Spinal cord (tissue), 10 donors: ENCODE data around the gene DOCK1. TPM values are rescaled to one million over a fixed set of nuclear protein-coding genes. Genes with fewer than 3 reads are reported as not detected.

Source experiments
- DNase-seq, 6 donors: peaks; one replicate each; pipeline versions ENCODE4 v3.0.0 to v3.0.0-alpha.2; 2013 to 2015; ENCODE audit warnings: low spot score in 6 of 6, low read depth in 4 of 6
- H3K27ac ChIP-seq: one replicate; pipeline ENCODE4 v1.5.1; 2013; ENCODE audit warnings: low read depth, low read length, control low read depth
- H3K27me3 ChIP-seq: one replicate; pipeline ENCODE4 v1.6.1; 2013; ENCODE audit warnings: low read length; ENCODE audit not compliant: control insufficient read depth, insufficient read depth
- H3K36me3 ChIP-seq: one replicate; pipeline ENCODE4 v1.6.1; 2013; ENCODE audit warnings: low read length; ENCODE audit not compliant: control insufficient read depth, insufficient read depth
- H3K4me1 ChIP-seq: one replicate; pipeline ENCODE4 v1.6.1; 2013; ENCODE audit warnings: low read length; ENCODE audit not compliant: control insufficient read depth, insufficient read depth
- H3K4me3 ChIP-seq: one replicate; pipeline ENCODE4 v1.5.1; 2013; ENCODE audit warnings: low read depth, low read length, control low read depth
- H3K9me3 ChIP-seq: one replicate; pipeline ENCODE4 v1.6.1; 2013; ENCODE audit warnings: low read length; ENCODE audit not compliant: control insufficient read depth, insufficient read depth
- WGBS: methylation state at CpG from one replicate; pipeline ENCODE4 v1.1.5; 2013; ENCODE audit warnings: missing lambda C conversion rate; ENCODE audit not compliant: insufficient coverage; 5-methylcytosine and 5-hydroxymethylcytosine counted together
- polyA plus RNA-seq, 2 donors: library from polyadenylated mRNA; unstranded; fragments of 120-200 nt; gene quantifications; one replicate each; pipeline ENCODE4 v1.2.1, GENCODE V29; 2013; ENCODE audit not compliant: insufficient read length in 2 of 2
- total RNA-seq, 2 donors: library from RNA; depleted of rRNA in 1 of 2; stranded (reverse); fragments of 120-200 nt in 1 of 2; fragments of >200 nt in 1 of 2; gene quantifications; one replicate each; pipeline versions ENCODE4 v1.2.3 to v1.2.4, GENCODE V29; 2013 to 2014
- donor health status: healthy.

Gene DOCK1
- total and polyA plus RNA-seq, 4 donors, result 31.3 to 74.1 (median 50.3) TPM

- no CpG with 5 or more reads among the region's 6 CpGs for WGBS
- Histone ChIP-seq H3K27me3 (no peaks in the 10 kb centered on the region), H3K4me1 (no peaks in the 10 kb centered on the region), H3K27ac (no peak overlapping the region), H3K36me3 (peaks cover 8% of the 10 kb centered on the region), H3K9me3 (no peaks in the 10 kb centered on the region), H3K4me3 (no peak overlapping the region)
- DNase-seq, result no peak
Observed at GRCh38 chr10:127048630-127049029, 143.4 kb downstream of the DOCK1 start.

- Histone ChIP-seq H3K27me3 (no peaks in the 10 kb centered on the region), H3K4me3 (no peak overlapping the region), H3K4me1 (no peaks in the 10 kb centered on the region), H3K9me3 (no peaks in the 10 kb centered on the region), H3K36me3 (peaks cover 5% of the 10 kb centered on the region), H3K27ac (no peak overlapping the region)
- 91% methylated on average over 6 of the region's 9 CpGs for WGBS
- no peak for DNase-seq
Observed at GRCh38 chr10:127052001-127052400, 146.8 kb downstream of the DOCK1 start.

DNA sequence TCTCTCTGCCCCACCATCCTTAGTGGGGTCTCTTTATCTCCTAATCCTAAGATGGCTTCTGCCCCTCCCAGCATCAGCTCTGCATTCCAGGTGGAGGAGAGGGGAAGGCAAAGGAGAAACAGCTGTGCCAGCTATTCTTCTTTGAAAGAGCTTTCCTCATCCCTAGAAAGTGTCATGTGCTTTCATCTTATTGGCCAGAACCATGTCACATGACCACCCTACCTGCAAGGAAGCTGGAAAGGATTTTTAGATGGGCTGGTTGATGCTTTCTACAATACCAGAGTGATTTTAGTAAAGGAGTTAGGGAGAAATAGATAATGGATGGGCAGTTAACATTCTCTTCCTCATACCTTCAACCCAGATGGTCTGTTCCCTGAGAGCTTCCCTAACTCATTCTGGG lies 150.0 kb downstream of the DOCK1 start:
- no peak overlapping the region for H3K27ac ChIP-seq
- H3K4me3 ChIP-seq, result no peak overlapping the region
- no peaks in the 10 kb centered on the region for H3K27me3 ChIP-seq
- no peaks in the 10 kb centered on the region for H3K4me1 ChIP-seq
- peaks cover 6% of the 10 kb centered on the region for H3K9me3 ChIP-seq
- peaks cover 5% of the 10 kb centered on the region for H3K36me3 ChIP-seq
- no peak for DNase-seq

DNA sequence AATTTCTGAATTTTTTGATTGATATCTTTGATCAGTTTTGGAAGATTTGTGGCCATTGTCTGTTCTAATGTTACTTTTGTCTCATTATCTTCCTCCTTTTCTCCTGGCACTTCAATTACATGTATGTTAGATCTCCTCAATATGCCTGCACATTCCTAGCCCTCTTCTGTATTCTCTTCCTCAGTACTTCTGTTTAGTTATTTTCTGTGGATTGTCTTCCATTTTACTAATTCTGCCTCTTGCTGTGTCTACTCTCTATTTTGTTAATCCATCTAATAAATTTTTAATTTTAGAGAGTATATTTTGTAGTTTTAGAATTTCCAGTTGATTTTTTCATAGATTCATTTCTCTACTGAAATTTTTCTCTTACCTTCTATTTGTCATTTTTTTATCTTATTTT lies 154.1 kb downstream of the DOCK1 start:
- Histone ChIP-seq H3K4me3 (no peak overlapping the region), H3K4me1 (no peaks in the 10 kb centered on the region), H3K27ac (no peak overlapping the region), H3K9me3 (peaks cover 6% of the 10 kb centered on the region), H3K36me3 (peaks cover under 1% of the 10 kb centered on the region), H3K27me3 (no peaks in the 10 kb centered on the region)
- DNase-seq, result no peak

DNA sequence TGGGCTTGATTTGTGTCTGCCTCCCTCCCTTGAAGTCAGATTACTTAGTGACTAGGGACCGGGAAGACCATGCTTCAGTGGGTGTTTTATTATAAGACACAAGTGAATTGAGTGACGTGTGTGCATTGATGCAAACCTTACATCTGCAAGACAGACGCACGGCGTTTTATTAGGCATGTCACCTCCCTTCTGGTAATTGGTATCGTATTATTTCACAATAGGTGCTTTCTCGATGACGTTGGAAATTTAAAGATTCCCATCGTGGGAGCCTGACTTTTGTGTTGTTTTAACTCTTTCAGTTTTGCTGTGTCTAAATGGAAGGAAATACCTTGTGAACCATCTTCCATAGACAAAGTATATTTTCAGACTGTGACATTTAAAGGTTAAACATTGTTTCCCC lies 158.5 kb downstream of the DOCK1 start:
- H3K4me3 ChIP-seq, result no peak overlapping the region
- H3K27ac ChIP-seq, result no peak overlapping the region
- 93% methylated on average over 4 of the region's 9 CpGs for whole genome bisulfite sequencing
- no peaks in the 10 kb centered on the region for H3K27me3 ChIP-seq
- DNase-seq, result no peak
- H3K36me3 ChIP-seq, result peaks cover 15% of the 10 kb centered on the region
- peaks cover 6% of the 10 kb centered on the region for H3K9me3 ChIP-seq
- H3K4me1 ChIP-seq, result no peaks in the 10 kb centered on the region

GRCh38 chr10:127064474-127064873 lies 159.2 kb downstream of the DOCK1 start:
- H3K4me3 ChIP-seq, result no peak overlapping the region
- peaks cover under 1% of the 10 kb centered on the region for H3K9me3 ChIP-seq
- H3K27ac ChIP-seq, result no peak overlapping the region
- H3K36me3 ChIP-seq, result peaks cover 15% of the 10 kb centered on the region
- WGBS, result 91% methylated on average over 12 of the region's 14 CpGs
- DNase-seq, result no peak
- no peaks in the 10 kb centered on the region for H3K27me3 ChIP-seq
- H3K4me1 ChIP-seq, result no peaks in the 10 kb centered on the region

DNA sequence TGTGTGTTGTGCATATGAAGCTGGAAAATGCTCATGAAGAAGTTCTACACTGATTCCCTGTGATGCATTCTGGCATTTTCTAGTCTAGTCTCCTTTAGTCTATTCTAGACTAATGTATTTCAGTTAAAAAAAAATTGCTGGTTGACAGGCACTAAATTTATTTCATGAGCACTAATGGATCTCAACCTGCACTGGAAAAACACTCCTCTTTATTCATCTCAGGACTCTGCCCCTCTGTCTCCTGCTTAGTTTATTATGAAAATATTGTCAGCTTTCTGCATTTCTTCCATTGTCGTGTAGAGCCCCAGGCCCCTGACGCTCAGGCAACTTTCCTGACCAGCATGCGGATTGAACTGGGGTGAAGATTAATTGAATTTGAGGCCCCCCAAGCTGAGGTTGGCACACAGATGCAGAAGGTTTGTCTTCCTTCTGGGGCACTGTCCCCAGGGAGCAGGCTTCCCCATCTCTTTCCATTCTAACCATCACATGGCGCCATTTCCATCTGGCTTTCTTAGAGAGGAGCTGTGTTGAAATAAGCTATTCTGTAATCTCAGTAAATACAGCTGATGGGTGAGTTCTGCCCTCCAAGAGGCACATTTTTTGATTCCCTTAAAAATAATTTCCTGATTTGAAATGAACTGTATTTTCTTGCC lies 162.4 kb downstream of the DOCK1 start:
- 84% methylated on average over 3 of the region's 4 CpGs for WGBS
- peaks cover 17% of the 10 kb centered on the region for H3K36me3 ChIP-seq

GRCh38 chr10:127068485-127068884 lies 163.3 kb downstream of the DOCK1 start:
- Histone ChIP-seq H3K27ac (no peak overlapping the region), H3K4me3 (no peak overlapping the region), H3K36me3 (peaks cover 17% of the 10 kb centered on the region), H3K4me1 (no peaks in the 10 kb centered on the region), H3K27me3 (no peaks in the 10 kb centered on the region), H3K9me3 (no peaks in the 10 kb centered on the region)
- DNase-seq, result no peak

More for the DNA sequence above, 162.4 kb downstream of the DOCK1 start:
- Histone ChIP-seq H3K27ac (no peak overlapping the region), H3K4me3 (no peak overlapping the region), H3K27me3 (no peaks in the 10 kb centered on the region), H3K9me3 (no peaks in the 10 kb centered on the region), H3K4me1 (no peaks in the 10 kb centered on the region)
- peak in 1 of 6 donors; percentile 62 for DNase-seq

DNA sequence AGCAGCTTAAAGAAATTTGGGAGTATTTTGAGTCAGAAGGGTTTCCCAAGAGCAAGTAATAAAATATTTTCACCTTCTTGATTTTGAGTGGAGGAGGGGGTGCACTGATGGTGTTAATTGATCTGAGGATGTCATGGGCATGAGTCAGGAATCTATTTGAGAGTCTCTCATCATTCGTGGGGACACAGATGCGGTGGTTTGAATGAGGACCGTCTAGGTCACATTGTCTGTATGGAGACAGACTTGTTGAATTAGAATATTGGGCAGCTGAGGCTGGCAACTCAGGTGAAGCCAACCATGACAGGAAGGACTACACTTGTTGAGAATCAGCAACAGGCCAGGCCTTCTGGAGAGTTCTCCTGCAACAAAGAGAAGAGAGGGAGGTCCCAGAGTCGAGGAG lies 164.2 kb downstream of the DOCK1 start:
- H3K4me1 ChIP-seq, result no peaks in the 10 kb centered on the region
- no peak overlapping the region for H3K4me3 ChIP-seq
- no peak overlapping the region for H3K27ac ChIP-seq
- WGBS, result 88% methylated on average over 3 of the region's 4 CpGs
- peaks cover 15% of the 10 kb centered on the region for H3K36me3 ChIP-seq
- H3K27me3 ChIP-seq, result no peaks in the 10 kb centered on the region
- no peaks in the 10 kb centered on the region for H3K9me3 ChIP-seq
- no peak for DNase-seq

DNA sequence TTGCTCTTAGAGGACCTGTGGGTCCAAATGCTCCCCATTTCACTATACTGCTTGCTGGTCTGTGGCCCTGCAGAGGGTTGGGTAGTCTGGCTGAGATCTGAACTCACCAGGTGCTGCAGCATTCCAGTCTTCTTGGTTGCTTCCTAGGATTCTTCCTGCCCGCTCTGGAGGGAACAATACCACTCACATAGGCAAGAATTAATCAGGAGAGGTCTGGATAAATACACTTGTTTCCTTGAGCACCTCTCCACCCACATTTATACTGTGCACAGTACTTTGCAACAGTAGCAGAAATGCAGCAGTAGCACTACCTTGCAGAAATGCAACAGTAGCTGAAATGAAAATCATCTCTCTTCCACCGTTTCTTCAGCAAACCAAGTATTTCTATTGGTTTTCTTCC lies 165.9 kb downstream of the DOCK1 start:
- H3K4me3 ChIP-seq, result no peak overlapping the region
- no peaks in the 10 kb centered on the region for H3K27me3 ChIP-seq
- DNase-seq, result no peak
- no CpG with 5 or more reads among the region's 2 CpGs for WGBS
- H3K27ac ChIP-seq, result no peak overlapping the region
- H3K4me1 ChIP-seq, result no peaks in the 10 kb centered on the region
- peaks cover 7% of the 10 kb centered on the region for H3K36me3 ChIP-seq
- H3K9me3 ChIP-seq, result no peaks in the 10 kb centered on the region
